ENCODE data around the gene IQCK.

Gene IQCK

DNA sequence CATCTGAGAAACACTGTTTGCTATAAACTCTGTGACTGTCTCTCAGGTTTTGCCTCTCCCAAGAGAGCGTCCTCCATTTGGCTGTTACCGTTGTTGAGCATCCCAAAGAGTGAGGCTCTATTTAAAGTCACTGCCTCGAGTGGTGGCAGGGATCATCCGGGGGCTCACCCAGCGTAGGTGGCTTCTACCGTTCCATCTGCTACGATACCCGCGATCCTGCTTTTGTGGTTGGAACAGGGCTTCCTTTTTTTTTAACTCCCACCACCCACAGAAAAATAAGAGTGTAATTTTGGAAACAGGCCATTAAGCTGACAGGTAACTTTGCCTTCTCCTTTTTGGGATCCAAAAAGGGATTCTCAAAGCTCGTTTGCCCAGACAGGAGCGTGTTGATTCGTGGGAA lies 36.4 kb upstream of the IQCK start:
- no peak for TF ChIP-seq CTCF (IDR thresholded peaks at IDR 0.05; ENCODE audit: insufficient read depth, low read depth, low read length, missing control alignments)
- H3K4me3 ChIP-seq (ENCODE audit: low read length) = no peak overlapping the region
- no peak for DNase-seq (ENCODE audit: low read depth)

DNA sequence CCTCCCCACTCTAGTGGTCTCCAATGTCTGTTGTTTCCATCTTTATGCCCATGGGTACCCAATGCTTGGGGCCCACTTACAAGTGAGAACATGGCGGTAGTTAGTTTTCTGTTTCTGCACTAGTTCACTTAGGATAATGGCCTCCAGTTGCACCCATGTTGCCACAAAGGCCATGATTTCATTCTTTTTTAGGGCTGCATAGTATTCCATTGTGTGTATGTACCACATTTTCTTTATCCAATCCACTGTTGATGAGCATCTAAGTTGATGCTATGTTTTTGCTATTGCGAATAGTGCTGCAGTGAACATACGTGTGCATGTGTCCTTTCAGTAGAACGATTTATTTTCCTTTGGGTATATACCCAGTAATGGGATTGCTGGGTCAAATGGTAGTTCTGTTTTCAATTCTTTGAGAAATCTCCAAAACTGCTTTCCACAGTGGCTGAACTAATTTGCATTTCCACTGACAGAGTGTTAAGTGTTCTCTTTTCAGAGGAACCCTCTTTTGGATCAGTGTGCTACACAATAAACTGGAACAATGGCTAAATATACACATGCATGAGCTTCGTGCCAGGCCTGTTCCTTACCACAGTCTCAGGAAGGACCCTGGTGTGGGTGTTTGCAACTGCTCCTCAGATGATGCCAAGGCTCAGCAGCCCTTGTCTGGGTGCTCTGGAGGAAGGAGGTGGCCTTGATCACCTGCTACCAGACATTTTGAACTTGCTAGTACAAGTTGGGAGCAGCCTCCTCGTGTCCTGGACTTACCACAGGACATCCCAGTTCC lies 34.4 kb upstream of the IQCK start:
- no peak overlapping the region for H3K4me3 ChIP-seq (ENCODE audit: low read length)
- no peak for DNase-seq (ENCODE audit: low read depth)
- TF ChIP-seq CTCF (IDR thresholded peaks at IDR 0.05; ENCODE audit: insufficient read depth, low read depth, low read length, missing control alignments) = no peak

- H3K4me3 ChIP-seq (ENCODE audit: low read length) = no peak overlapping the region
- DNase-seq (ENCODE audit: low read depth) = no peak
- TF ChIP-seq CTCF (IDR thresholded peaks at IDR 0.05; ENCODE audit: insufficient read depth, low read depth, low read length, missing control alignments) = no peak
Observed at GRCh38 chr16:19685176-19685575, 32.9 kb upstream of the IQCK start.

DNA sequence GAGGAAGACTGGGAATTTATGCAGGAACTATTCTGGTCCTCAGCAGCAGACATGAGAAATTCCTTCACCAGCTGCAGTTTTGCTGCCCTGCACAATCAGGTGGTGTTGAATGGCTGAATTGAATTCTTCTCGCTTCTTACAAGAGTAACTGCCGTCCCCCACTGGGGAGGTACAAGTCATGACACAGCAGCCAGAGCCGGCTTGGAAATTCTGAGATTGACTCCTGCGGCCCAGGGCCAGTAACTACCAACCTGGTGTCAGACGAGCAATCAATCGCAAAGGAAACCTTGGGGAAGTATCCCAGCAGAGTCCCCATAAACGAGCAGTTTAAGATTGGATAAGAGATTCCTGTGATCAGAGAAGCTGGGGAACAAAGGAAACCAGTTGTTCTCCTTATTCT lies 30.8 kb upstream of the IQCK start:
- no peak for TF ChIP-seq CTCF (IDR thresholded peaks at IDR 0.05; ENCODE audit: insufficient read depth, low read depth, low read length, missing control alignments)
- DNase-seq (ENCODE audit: low read depth) = no peak

DNA sequence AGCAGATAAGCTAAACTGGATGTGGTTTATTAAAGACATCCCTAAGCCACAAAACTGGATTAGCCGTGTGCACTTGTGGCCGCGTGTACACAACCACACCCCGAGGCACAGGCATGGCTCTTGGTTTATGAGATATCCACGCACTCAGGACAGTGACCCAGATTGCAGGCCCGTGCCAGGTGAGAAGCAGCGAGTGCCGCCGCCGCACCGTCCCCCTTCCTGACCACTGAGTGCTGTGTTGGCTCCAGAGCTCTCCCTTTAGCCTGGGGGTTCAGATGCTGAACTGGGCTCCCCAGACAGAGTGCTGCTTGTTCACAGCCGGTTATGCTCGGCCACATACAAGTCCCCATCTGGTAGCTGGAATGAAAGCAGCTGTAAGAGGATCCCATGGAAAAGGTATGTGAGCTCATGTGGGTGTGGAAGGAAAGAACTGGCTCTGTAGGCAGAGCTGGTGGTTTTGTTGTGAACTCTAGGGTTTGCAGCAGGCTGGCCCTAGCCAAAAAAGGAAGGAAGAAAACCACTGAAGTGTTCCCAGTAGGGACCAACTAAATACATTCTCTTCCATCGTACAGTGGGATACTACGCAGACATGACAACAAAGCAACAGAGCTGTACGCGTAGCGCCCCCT lies 29.6 kb upstream of the IQCK start:
- no peak for TF ChIP-seq CTCF (IDR thresholded peaks at IDR 0.05; ENCODE audit: insufficient read depth, low read depth, low read length, missing control alignments)
- no peak overlapping the region for H3K4me3 ChIP-seq (ENCODE audit: low read length)
- no peak for DNase-seq (ENCODE audit: low read depth)

More for the DNA sequence above, 30.8 kb upstream of the IQCK start:
- H3K4me3 ChIP-seq (ENCODE audit: low read length) = no peak overlapping the region

DNA sequence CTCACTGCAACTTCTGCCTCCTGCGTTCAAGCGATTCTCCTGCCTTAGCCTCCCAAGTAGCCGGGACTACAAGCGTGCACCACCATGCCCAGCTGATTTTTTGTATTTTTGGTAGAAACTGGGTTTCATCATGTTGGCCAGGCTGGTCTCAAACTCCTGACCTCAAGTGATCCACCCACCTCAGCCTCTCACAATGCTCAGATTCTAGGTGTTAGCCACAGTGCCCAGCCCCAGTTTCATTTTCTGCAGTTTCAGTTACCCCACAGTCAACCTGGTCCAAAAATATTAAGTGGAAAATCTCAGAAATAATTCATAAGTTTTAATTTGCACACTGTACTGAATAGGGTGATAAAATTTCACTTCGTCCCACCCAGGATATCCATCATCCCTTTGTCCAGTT lies 28.7 kb upstream of the IQCK start:
- no peak for TF ChIP-seq CTCF (IDR thresholded peaks at IDR 0.05; ENCODE audit: insufficient read depth, low read depth, low read length, missing control alignments)
- H3K4me3 ChIP-seq (ENCODE audit: low read length) = no peak overlapping the region
- no peak for DNase-seq (ENCODE audit: low read depth)

Measured in epithelial cell of esophagus (primary cell).